Measurements from ENCODE around the gene LNPEP.

- no peak for TF ChIP-seq CTCF (conservative IDR thresholded peaks at IDR 0.05 in 1 of 2, IDR thresholded peaks at IDR 0.05 in 1 of 2; ENCODE audit: extremely low read depth in 1 of 2, insufficient read depth in 1 of 2, low read depth in 1 of 2, low read length in 2 of 2)
- no peak for TF ChIP-seq EZH2 (IDR thresholded peaks at IDR 0.05; ENCODE audit: borderline replicate concordance, low read length)
These were observed 39.6 kb upstream of the LNPEP start for GRCh38 chr5:96896276-96896675.

Measured in mammary epithelial cell (primary cell).